HG03354 (cell line): Measurements from ENCODE around the gene DHX36.

Source experiments
- ATAC-seq: cut with Tn5 transposase; IDR thresholded peaks from one replicate; pipeline ENCODE4 v1.9.1; 2021; ENCODE audit warnings: mild to moderate bottlenecking; ENCODE audit not compliant: unreplicated experiment, poor library complexity, severe bottlenecking

Gene DHX36

DNA sequence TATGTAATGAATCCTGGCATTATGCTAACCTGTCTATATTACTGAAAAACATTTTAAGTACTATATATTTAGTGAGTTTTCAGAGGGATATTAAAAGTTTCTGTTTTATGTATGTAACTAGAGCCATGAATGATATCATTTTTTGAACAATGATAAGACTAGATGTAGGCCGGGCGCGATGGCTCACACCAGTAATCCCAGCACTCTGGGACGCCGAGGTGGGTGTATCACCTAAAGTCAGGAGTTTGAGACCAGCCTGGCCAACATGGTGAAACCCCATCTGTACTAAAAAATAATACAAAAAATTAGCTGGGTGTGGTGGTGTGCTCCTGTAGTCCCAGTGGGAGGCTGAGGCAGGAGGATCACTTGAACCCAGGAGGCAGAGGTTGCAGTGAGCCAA, 34.1 kb downstream of the DHX36 start:
- ATAC-seq, result no peak

GRCh38 chr3:154285221-154285620, 39.1 kb downstream of the DHX36 start:
- ATAC-seq, result no peak

GRCh38 chr3:154280161-154280560, 44.1 kb downstream of the DHX36 start:
- ATAC-seq, result no peak

DNA sequence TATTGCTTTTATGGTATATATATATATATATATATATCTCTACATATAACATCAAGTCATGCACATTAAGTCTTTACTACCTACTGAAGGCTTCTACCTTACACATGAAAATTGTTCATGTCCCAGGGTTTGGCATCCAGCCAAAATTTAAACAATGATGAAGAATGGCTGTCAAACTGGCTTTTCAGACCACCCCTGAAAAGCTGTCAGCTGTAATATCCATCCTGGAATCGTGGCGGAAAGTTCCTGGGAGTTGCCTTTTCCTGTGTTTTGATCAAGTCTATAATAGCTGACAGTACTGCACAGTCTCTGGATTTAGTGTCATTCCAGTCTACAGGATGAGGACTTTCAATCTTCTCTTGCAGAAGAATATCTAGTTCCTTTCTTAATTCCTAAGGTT, 48.3 kb downstream of the DHX36 start:
- no peak for ATAC-seq

GRCh38 chr3:154275292-154275691, 49.0 kb downstream of the DHX36 start:
- no peak for ATAC-seq

DNA sequence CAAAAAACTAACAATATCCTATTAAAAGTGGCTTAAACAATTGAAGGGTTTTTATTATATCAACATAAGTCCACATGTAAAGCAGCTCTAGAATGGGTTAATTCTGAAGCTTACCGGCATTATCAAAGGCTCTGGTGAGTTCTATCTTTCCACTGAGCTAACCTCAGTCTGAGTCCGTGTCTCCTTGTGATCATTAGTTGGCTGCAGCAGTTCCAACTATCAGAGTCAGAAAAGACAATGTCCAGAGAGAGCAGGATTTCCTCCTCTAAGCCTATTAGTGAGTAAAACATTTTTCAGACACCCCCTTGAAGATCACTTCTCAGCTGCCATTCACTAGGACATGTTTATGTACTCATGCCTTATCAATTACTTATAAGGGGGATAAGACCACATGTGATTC, 49.9 kb downstream of the DHX36 start:
- no peak for ATAC-seq

DNA sequence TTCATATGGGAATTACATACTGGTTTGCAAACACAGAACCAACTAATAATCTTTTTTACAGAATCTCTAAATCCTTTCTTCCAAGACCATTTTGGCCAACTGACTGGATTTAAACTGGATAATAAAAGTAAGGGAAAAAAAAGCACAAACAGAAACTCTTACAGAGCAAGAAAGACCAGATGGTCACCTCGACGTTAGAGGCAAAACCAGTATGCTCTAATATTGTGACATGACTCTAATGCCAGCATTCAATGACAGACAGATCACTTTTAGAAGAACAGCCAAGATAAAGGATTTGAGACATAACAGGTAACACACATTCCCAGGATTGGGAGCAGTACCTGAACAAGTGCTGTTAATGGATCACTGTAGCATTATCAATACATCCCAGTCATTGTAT, 50.9 kb downstream of the DHX36 start:
- ATAC-seq, result no peak

GRCh38 chr3:154254527-154254926, 69.8 kb downstream of the DHX36 start:
- ATAC-seq, result no peak

DNA sequence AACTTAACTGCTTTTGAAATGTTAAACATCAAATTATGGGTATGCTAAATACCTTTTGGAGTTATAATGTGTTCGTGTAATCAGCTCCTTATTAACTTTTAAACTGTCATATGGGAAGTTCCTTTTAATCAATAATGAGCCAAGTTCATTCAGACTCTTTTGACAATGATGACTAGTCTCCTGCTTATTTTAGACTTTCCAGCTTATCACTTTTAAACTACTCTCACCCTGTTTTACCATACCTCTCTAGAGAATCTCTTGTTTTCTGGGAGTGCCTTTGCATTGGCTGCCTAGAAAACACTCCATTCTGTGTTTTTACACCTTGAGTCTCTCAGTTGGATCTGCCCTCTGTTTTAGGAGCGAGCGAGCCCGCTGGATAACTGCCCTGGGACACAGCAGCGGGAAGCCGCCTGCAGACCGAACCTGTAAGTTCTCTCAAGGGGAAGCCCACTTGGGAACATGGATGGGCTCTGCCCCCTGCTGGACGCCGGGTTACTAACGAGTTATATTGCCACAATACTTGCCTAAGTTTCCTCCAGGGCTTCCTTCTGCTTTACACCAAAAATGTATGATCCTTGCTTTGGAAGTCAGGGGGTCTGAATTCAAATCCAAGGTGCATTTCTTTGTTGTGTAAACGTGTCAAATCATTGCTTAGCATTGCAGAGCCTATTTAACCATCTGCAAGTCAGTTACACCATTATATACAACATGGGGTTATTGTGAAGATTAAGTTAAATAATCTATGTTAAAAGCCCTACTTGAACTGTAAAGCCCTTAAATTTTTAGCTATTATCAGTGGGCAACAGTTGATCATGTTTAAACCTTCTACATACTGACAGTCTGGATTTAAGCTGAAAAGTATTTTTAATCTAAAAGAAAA, 71.3 kb downstream of the DHX36 start:
- ATAC-seq, result peak; percentile 96

DNA sequence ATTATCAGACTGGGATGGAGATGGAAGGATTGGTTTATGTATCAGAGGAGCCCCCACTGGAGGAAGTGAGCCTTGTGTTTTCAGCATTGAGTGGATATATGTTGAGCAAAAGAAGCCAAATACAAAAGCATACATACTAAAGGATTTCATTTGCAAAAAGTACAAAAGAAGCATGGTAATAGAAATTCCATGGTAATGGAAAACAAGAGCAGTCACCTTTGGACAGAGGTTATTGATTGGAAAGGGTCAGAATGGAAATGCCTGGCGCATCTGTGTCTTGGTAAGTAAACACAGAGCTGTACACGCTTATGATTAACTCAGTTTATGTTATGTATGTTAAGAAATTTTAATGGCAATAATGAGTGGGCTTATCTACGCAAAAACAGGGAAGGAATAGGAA, 72.7 kb downstream of the DHX36 start:
- ATAC-seq, result no peak

DNA sequence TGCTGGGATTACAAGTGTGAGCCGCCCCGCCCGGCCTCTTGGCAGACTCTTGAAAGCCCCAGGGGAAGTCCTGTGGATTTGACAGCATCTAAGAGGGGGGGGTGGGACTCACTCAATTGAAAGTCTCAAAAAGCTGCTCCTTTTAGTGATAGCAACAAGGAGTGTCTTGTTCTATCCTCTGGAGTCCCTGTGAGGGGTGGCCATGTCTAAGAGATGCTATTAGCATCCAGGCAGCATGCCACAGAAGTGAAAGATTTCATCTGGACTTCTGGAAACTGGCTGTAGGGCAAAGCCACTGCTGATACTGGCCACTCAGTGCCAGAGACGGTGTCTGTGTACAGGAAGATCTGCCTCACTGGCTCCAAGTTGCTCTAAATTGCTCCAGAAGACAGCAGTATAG, 74.0 kb downstream of the DHX36 start:
- no peak for ATAC-seq

DNA sequence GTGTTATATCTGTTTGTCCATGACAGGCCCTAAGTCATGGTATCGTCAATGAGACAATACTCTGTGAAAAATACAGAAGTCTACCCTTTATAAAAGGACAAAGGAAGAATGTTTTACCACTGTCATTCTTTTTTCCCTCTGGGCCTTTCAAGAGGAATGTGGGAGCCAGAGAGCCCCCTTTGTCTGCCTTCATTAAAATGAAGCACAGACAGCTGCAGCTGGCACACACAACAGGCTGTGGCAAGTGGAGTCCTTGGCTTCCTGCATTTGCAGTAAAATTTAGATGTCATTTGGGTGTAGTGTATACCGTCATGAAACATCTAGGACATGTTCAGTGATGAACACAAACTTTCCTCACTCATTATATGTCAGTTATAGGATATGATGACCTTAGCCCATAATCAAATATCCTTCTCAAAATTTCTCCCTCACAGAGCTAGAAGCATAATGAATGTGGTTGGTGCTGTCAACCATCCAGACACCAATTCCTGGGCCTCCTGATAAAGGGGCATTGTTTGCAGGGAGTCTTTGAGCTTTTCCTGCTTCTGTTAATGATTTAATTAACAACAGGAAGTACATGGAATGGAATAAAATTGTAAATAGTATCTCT, 76.4 kb downstream of the DHX36 start:
- no peak for ATAC-seq

- no peak for ATAC-seq
These were observed 79.6 kb downstream of the DHX36 start for GRCh38 chr3:154244644-154245043.

- ATAC-seq, result no peak
These were observed 80.9 kb downstream of the DHX36 start for GRCh38 chr3:154243353-154243752.

DNA sequence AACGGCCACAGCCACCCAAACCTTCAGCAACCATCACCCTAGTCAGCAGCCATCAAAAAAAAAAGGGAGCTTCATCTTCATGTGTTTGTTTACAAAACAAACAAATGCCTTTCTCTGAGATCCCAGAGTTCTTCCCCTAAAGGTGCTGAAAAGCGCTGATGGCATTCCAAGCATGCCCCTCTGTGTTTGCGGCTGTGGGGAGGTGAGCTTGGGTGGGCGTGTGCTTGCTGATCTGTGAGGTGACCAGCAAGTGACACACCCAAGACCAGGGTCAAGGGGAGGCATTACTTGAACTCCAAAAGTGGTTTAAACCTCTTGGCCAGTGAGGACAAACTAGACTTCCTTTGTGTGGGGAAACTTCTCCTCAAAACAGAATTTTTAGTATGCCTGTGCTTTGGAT, 81.5 kb downstream of the DHX36 start:
- ATAC-seq, result no peak

DNA sequence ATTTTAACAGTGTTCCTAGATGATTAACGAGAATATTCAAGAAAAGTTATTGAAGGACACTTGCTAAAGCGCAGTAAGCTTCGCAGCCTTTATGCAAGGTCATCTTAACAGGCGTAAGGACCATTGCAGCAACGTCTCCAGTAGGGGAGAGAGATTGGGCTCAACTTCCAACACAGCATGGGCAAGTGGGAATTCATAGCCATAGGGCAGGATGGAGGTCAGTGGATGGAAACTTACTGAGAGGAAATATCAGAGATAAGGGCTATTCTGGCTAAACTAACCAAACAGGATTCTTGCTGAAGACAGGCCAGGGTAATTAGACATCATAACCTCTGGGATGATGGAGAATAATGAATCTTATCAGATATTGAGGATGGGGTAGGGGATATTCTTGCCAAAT, 82.8 kb downstream of the DHX36 start:
- no peak for ATAC-seq

GRCh38 chr3:154240235-154240634, 84.1 kb downstream of the DHX36 start:
- no peak for ATAC-seq

GRCh38 chr3:154236331-154236730, 88.0 kb downstream of the DHX36 start:
- no peak for ATAC-seq

DNA sequence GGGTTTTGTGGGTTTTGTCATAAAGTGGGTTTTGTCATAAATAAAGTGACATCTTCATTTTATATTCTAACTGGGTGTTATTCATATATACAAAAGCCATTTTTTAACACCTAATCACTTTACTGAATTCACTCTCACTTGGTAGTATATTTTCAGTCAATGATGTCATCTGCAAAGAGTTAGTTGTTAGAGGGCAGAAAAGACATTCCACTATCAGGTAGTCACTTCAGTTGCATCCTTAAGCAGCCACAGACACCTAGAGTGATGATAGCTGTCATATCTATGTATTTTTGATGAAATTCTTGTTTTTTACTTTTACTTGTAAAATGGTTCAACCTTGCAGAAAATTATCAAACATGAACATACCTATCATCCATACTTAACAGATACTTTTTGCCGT, 89.0 kb downstream of the DHX36 start:
- ATAC-seq, result no peak

- ATAC-seq, result no peak
These were observed 95.1 kb downstream of the DHX36 start for GRCh38 chr3:154229217-154229590.

- ATAC-seq, result no peak
These were observed 95.6 kb downstream of the DHX36 start for GRCh38 chr3:154228561-154229216.
